ENCODE results near the gene CTSW. TPM values are rescaled to one million over a fixed set of nuclear protein-coding genes. Genes with fewer than 3 reads are reported as not detected.

CTSW gene
- total RNA-seq, 1 donor from 2014 or later, result 10.3 TPM

DNA sequence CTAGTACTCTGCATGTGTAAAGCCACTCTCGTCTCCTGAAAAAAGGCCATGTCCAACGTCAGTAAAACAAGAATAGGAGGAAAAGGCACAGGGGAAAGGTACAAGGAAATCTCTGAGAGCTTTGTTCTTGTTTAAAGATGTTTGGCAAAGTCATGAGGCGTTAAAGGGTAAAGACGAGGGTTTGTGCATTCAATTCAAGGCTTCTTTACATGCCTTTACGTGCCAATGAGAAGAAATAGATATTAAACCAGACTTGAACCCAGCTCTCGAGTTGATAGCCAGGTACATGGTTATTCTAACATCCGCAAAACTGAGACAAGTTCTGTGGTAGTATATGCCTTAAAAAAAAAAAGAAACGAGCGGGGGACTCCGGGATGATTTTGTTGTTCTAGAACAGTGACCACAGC lies 21.0 kb upstream of the CTSW start:
- no peak for DNase-seq (ENCODE audit: low spot score)
- Mint-ChIP-seq H3K9me3 (no peaks in the 10 kb centered on the region), H3K4me1 (ENCODE audit: low read depth) (peaks cover 36% of the 10 kb centered on the region), H3K36me3 (ENCODE audit: low read depth) (peaks cover 61% of the 10 kb centered on the region), H3K27ac (peak overlapping the region; percentile 97), H3K27me3 (ENCODE audit: low read depth) (no peaks in the 10 kb centered on the region), H3K4me3 (ENCODE audit: low read depth) (peak overlapping the region; percentile 94)
- intact Hi-C loops (cut with micrococcal nuclease), result loop anchor here (1.0 to 10.0 kb wide), 8 partner anchors 15 to 774 kb away; partner anchors contain the start of genes BANF1, C11orf68, CCDC85B and CDCA5

DNA sequence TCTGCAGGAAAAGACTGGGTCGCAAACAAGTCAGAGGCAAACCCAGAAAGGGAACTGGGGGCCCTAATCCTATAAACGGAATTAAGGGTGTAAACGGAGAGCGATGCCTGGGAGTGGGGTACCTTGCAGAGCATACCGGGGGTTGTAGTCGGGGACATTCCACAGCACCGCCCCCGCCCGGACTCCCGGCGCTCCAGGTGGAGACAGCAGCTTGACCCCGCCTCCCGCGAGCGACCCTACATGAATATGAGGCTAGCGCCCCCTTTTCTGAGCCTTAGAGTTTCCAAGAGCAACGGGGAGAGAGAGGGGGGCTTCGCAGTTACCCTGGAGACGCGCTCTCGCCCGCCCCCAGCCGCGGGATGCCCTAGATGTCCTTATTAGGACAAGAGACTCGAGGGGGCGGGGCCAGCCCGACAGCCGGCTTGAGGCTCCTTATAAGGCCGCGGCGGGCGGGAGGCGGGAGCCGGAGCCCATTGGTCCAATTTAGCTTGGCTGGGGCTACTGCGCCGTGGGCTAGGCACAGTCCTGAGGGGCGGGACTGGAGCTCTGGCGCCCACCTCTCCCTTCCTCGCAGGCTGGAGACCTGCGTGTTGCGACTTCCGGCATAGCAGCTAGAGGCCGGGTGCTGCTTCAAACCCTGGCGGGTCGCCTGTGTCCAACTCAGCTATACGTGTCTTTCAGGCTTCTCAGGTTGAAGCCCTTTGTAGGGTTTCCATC lies 20.4 kb upstream of the CTSW start:
- Mint-ChIP-seq H3K36me3 (ENCODE audit: low read depth) (peaks cover 61% of the 10 kb centered on the region), H3K4me1 (ENCODE audit: low read depth) (peaks cover 34% of the 10 kb centered on the region), H3K27ac (peak overlapping the region; percentile 97), H3K9me3 (no peaks in the 10 kb centered on the region), H3K4me3 (ENCODE audit: low read depth) (peak overlapping the region; percentile 94), H3K27me3 (ENCODE audit: low read depth) (no peaks in the 10 kb centered on the region)
- DNase-seq (ENCODE audit: low spot score), result peak; percentile 98
- intact Hi-C loops (cut with micrococcal nuclease), result loop anchor here (1.0 to 10.0 kb wide), 7 partner anchors 14 to 774 kb away; partner anchors contain the start of genes BANF1, C11orf68, CDCA5 and DRAP1

DNA sequence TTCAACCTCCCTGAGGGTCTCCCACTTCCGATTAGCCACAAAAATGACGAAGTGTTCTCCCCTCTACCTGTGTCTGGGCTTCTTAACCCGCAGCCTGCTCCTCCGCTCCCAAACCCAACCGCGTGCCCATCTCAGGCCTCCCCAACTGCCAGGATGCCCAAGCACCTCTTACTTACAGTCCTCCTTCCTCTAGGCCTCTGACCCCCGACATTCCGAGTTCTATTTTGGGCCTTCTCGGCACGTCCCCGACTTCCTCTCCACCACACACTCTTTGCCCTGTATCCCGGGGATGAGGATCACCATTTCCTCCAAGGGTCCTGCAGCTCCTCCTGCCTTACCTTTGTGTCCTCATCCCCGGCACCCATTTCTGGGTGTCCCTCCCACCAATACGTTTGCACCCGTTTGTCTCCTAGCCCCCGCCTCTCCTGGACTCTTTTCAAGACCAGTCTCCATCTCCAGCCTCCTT lies 19.8 kb upstream of the CTSW start:
- H3K9me3 Mint-ChIP-seq, result no peaks in the 10 kb centered on the region
- H3K4me3 Mint-ChIP-seq (ENCODE audit: low read depth), result peak overlapping the region; percentile 94
- no peak for DNase-seq (ENCODE audit: low spot score)
- H3K27ac Mint-ChIP-seq, result peak overlapping the region; percentile 97
- no peaks in the 10 kb centered on the region for H3K27me3 Mint-ChIP-seq (ENCODE audit: low read depth)
- intact Hi-C loops (cut with micrococcal nuclease), result loop anchor here (1.0 to 10.0 kb wide), 9 partner anchors 13 to 775 kb away; partner anchors contain the start of genes BANF1, C11orf68, CDCA5 and DRAP1
- peaks cover 58% of the 10 kb centered on the region for H3K36me3 Mint-ChIP-seq (ENCODE audit: low read depth)
- H3K4me1 Mint-ChIP-seq (ENCODE audit: low read depth), result peaks cover 31% of the 10 kb centered on the region

- H3K36me3 Mint-ChIP-seq (ENCODE audit: low read depth), result peaks cover 58% of the 10 kb centered on the region
- peak within 1 kb of the TSS; percentile 97 for H3K27ac Mint-ChIP-seq
These were observed 19.1 kb upstream of the CTSW start, which contains the start of gene MUS81 for GRCh38 chr11:65860278-65861164. MUS81 (plus strand) TSS chr11:65860433; CDS start chr11:65860754, 321 bp downstream.

DNA sequence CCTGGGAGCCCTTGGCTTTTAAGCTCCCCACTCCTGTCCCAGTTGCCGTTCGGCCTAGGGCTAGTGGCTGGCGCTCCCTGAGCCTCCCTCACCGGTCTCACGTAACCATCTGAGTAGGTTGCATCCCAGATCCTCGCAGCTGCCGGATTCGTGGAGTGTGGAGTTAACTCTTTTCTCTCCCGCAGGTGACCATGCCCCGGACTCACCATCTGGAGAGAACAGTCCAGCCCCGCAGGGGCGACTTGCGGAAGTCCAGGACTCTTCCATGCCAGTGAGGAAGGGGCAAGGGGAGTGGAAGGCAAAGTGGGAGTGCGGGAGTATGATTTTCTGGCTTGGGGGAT lies 18.5 kb upstream of the CTSW start:
- Mint-ChIP-seq H3K36me3 (ENCODE audit: low read depth) (peaks cover 53% of the 10 kb centered on the region), H3K4me1 (ENCODE audit: low read depth) (peaks cover 25% of the 10 kb centered on the region), H3K9me3 (no peaks in the 10 kb centered on the region), H3K27ac (peak overlapping the region; percentile 92), H3K27me3 (ENCODE audit: low read depth) (no peaks in the 10 kb centered on the region), H3K4me3 (ENCODE audit: low read depth) (peak overlapping the region; percentile 94)
- DNase-seq (ENCODE audit: low spot score), result no peak
- intact Hi-C loops (cut with micrococcal nuclease), result no loop called here

More at GRCh38 chr11:65860278-65861164, 19.1 kb upstream of the CTSW start, which contains the start of gene MUS81:
- peak; percentile 94 for DNase-seq (ENCODE audit: low spot score)
- Mint-ChIP-seq H3K4me1 (ENCODE audit: low read depth) (peaks cover 30% of the 10 kb centered on the region), H3K9me3 (no peaks in the 10 kb centered on the region), H3K4me3 (ENCODE audit: low read depth) (peak within 1 kb of the TSS; percentile 94), H3K27me3 (ENCODE audit: low read depth) (no peaks in the 10 kb centered on the region)
- intact Hi-C loops (cut with micrococcal nuclease), result loop anchor here (1.0 kb wide), 2 partner anchors 129 to 192 kb away; partner anchors contain the start of gene SF3B2

GRCh38 chr11:65861533-65862183 lies 18.0 kb upstream of the CTSW start:
- H3K36me3 Mint-ChIP-seq (ENCODE audit: low read depth), result peaks cover 48% of the 10 kb centered on the region
- intact Hi-C loops (cut with micrococcal nuclease), result no loop called here

DNA sequence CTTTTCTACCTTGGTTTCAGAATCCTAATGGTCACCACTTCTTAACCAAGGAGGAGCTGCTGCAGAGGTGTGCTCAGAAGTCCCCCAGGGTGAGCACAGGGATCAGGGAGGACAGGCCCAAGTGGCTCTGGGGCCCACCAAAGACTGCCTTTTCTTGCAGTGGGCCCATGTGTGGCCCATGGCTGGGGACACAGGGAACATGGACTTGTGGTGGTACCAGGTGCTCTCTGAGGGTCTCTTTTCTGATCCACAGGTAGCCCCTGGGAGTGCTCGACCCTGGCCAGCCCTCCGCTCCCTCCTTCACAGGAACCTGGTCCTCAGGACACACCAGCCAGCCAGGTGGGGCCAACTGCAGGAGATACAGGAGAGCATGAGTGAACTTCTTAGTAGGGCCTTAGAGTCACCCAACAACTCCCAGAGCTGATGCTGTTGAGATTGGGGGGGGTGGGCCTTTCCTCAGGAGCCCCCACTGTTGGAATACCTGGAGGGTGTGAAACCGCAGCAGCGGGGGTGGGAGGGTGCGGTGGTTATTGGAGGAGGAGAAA lies 17.4 kb upstream of the CTSW start:
- no peak overlapping the region for H3K27ac Mint-ChIP-seq
- intact Hi-C loops (cut with micrococcal nuclease), result no loop called here
- H3K4me3 Mint-ChIP-seq (ENCODE audit: low read depth), result peak overlapping the region; percentile 94
- DNase-seq (ENCODE audit: low spot score), result no peak
- no peaks in the 10 kb centered on the region for H3K27me3 Mint-ChIP-seq (ENCODE audit: low read depth)
- H3K4me1 Mint-ChIP-seq (ENCODE audit: low read depth), result peaks cover 18% of the 10 kb centered on the region
- H3K36me3 Mint-ChIP-seq (ENCODE audit: low read depth), result peaks cover 47% of the 10 kb centered on the region
- H3K9me3 Mint-ChIP-seq, result no peaks in the 10 kb centered on the region

More at GRCh38 chr11:65861533-65862183, 18.0 kb upstream of the CTSW start:
- DNase-seq (ENCODE audit: low spot score), result no peak
- peak overlapping the region; percentile 48 for H3K27ac Mint-ChIP-seq
- no peaks in the 10 kb centered on the region for H3K9me3 Mint-ChIP-seq
- H3K27me3 Mint-ChIP-seq (ENCODE audit: low read depth), result no peaks in the 10 kb centered on the region
- peak overlapping the region; percentile 94 for H3K4me3 Mint-ChIP-seq (ENCODE audit: low read depth)
- H3K4me1 Mint-ChIP-seq (ENCODE audit: low read depth), result peaks cover 20% of the 10 kb centered on the region

GRCh38 chr11:65862941-65863888 lies 16.4 kb upstream of the CTSW start:
- H3K36me3 Mint-ChIP-seq (ENCODE audit: low read depth), result peaks cover 54% of the 10 kb centered on the region
- H3K27ac Mint-ChIP-seq, result no peak overlapping the region
- no peaks in the 10 kb centered on the region for H3K9me3 Mint-ChIP-seq
- peak overlapping the region; percentile 94 for H3K4me3 Mint-ChIP-seq (ENCODE audit: low read depth)
- intact Hi-C loops (cut with micrococcal nuclease), result no loop called here
- no peaks in the 10 kb centered on the region for H3K27me3 Mint-ChIP-seq (ENCODE audit: low read depth)
- no peak for DNase-seq (ENCODE audit: low spot score)
- peaks cover 18% of the 10 kb centered on the region for H3K4me1 Mint-ChIP-seq (ENCODE audit: low read depth)

DNA sequence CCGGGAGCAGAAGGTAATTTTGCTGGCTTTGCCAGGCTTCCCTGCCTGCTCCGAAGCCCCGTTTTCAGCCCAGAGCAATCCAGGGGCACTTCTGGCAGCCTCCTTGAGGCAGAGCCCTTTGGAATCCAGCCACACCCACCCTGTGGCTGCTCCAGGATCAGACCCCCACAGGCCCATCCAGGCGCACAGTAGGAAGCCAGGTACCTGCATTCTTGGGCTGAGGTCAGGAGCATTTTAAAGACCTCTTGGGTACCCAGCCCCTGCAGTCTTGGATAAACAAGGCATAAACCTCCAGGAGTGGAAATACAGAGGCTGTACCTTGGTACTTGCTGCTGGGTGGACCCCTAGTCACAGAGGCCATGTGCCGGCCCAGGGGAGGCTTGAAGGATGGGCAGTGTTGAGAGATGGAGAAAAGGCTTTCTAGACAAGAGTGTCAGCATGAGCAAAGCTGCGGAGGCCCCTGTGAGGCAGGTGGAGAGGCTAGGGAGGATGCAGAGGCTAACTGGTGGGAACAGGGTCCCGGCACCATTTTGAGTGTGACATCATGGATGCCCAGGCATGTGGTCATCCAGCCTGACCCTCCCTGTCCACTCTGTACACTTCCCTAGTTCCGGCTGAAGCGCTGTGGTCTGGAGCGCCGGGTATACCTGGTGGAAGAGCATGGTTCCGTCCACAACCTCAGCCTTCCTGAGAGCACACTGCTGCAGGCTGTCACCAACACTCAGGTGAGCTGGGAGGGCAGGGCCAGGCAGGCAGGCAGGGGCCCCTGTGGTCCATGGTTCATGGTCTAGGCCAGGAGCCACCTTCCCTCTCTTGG lies 15.5 kb upstream of the CTSW start:
- Mint-ChIP-seq H3K4me3 (ENCODE audit: low read depth) (no peak overlapping the region), H3K27ac (no peak overlapping the region), H3K27me3 (ENCODE audit: low read depth) (no peaks in the 10 kb centered on the region), H3K4me1 (ENCODE audit: low read depth) (peaks cover 11% of the 10 kb centered on the region), H3K36me3 (ENCODE audit: low read depth) (peaks cover 57% of the 10 kb centered on the region), H3K9me3 (no peaks in the 10 kb centered on the region)
- intact Hi-C loops (cut with micrococcal nuclease), result no loop called here
- DNase-seq (ENCODE audit: low spot score), result no peak

DNA sequence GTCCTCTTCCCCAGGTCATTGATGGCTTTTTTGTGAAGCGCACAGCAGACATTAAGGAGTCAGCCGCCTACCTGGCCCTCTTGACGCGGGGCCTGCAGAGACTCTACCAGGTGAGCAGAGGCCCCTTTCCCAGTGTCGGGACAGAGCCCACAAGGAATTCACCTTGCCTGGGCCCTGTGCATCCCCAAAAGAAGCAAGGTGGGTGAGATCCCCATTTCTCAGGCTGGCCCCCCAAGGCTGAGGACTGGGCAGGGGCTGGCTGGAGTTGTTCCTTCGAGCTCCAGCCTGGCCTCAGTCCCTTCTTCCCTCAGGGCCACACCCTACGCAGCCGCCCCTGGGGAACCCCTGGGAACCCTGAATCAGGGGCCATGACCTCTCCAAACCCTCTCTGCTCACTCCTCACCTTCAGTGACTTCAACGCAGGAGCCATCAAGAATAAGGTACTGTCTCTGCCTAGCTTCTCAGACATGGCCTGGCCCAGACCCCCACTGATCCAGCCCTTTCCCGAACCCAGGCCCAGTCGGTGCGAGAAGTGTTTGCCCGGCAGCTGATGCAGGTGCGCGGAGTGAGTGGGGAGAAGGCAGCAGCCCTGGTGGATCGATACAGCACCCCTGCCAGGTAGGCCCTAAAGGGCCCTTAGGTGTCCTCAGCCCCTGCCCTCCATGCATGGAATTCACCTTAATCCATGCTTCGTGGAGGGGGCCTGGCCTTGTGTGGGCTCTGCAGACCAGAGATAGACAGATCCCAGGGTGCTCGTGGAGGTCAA lies 14.7 kb upstream of the CTSW start:
- Mint-ChIP-seq H3K27ac (no peak overlapping the region), H3K36me3 (ENCODE audit: low read depth) (peaks cover 57% of the 10 kb centered on the region), H3K4me1 (ENCODE audit: low read depth) (peaks cover 9% of the 10 kb centered on the region), H3K4me3 (ENCODE audit: low read depth) (no peak overlapping the region), H3K9me3 (no peaks in the 10 kb centered on the region), H3K27me3 (ENCODE audit: low read depth) (no peaks in the 10 kb centered on the region)
- DNase-seq (ENCODE audit: low spot score), result no peak
- intact Hi-C loops (cut with micrococcal nuclease), result no loop called here
